Measurements from ENCODE around the gene MPHOSPH8.

DNA sequence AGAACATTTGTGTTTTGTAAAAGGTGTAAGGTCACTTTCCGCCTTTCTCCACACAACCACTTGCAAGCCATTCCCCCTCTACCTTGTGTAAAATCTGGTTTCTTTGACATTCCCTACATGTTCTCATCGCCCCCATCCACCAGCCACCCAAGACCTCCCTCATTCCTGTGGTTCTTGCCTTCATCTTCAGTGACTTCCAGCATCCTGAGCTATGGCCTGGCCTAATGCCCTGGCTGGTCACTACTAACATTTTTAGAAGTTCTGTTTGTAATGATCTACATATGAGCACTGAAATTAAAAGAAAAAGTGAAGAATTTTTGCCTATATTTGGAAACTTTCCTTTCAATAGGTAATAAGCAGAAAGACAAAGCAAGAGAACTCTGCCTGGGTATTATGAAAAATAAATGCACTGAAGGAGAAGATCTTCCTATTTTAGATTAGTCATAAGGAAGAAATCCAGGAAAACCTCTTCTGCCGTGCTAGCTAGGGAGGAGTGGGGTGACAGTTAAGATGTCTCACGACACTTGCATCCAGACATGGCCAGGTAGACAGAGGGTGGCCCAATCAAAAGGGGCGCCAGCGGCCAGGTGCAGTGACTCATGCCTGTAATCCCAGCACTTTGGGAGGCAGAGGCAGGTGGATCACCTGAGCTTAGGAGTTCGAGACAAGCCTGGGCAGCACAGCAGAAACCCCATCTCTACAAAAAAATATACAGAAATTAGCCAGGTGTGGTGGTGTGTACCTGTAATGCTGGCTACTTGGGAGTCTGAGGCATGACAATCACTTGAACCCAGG, 28.1 kb upstream of the MPHOSPH8 start:
- TF ChIP-seq, protein P1, sequence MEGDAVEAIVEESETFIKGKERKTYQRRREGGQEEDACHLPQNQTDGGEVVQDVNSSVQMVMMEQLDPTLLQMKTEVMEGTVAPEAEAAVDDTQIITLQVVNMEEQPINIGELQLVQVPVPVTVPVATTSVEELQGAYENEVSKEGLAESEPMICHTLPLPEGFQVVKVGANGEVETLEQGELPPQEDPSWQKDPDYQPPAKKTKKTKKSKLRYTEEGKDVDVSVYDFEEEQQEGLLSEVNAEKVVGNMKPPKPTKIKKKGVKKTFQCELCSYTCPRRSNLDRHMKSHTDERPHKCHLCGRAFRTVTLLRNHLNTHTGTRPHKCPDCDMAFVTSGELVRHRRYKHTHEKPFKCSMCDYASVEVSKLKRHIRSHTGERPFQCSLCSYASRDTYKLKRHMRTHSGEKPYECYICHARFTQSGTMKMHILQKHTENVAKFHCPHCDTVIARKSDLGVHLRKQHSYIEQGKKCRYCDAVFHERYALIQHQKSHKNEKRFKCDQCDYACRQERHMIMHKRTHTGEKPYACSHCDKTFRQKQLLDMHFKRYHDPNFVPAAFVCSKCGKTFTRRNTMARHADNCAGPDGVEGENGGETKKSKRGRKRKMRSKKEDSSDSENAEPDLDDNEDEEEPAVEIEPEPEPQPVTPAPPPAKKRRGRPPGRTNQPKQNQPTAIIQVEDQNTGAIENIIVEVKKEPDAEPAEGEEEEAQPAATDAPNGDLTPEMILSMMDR (conservative IDR thresholded peaks at IDR 0.05; ENCODE audit: low read depth, low read length) = no peak
- TF ChIP-seq EZH2 (IDR thresholded peaks at IDR 0.05; ENCODE audit: borderline replicate concordance, low read depth, low read length, poor library complexity, severe bottlenecking) = no peak

Data from A673 (cell line).